ENCODE data around the gene ECSIT.

ECSIT gene

DNA sequence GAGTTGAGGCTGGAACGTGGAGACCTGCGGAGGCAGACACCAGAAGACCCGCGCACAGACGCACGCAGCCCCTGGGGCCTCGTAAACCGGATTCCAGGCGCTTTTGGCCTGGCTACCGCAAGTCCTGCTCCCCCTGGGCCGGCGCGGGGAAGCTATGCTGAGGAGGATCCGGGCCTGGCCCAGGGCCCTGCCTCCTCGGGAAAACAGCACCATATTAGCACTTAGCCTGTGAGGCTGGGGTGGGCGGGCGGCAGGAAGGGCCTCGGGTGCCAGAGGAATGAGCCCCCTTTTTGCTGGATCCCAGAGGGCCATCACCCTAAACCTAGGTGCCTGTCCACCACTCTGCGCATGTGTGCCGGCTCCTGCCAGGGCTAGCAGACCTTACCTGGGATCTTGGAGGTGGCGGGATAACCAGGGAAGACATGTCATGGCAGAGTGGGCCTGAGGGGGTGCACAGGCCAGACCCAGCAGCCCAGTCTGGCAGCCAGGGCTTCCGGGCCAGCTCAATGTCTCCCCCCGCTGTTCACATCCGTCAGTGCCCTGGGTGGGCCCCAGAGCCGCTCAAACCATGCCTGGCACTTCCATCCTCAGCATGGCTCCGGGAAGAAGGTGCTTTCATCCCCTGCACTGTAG lies 22.8 kb upstream of the ECSIT start:
- DNase-seq (ENCODE audit: low read depth, low spot score) = no peak

DNA sequence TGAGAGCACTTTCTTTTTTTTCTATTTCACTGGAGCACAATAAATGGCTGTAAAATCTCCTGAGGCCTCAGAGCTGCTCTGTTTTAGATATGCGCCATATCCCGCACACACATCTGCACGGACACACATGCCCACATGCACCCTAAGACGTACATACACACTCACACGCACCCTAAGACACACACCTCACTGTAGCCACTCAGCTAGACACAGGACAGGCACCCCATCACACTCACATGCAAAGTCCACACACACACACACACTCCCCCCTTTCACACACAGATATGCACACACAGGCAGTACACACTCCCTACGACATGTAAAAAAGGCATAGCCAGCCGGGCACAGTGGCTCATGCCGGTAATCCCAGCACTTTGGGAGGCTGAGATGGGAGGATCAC lies 21.3 kb upstream of the ECSIT start:
- DNase-seq (ENCODE audit: low read depth, low spot score) = no peak

DNA sequence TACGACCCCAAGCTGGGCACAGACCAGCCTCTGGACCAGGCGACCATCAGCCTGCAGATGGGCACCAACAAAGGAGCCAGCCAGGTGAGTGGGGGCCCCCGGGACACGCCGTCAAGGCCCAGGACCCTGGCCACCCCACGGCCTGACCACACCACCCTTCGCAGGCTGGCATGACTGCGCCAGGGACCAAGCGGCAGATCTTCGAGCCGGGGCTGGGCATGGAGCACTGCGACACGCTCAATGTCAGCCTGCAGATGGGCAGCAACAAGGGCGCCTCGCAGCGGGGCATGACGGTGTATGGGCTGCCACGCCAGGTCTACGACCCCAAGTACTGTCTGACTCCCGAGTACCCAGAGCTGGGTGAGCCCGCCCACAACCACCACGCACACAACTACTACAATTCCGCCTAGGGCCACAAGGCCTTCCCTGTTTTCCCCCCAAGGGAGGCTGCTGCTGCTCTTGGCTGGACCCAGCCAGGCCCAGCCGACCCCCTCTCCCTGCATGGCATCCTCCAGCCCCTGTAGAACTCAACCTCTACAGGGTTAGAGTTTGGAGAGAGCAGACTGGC lies 20.5 kb upstream of the ECSIT start:
- DNase-seq (ENCODE audit: low read depth, low spot score) = no peak

DNA sequence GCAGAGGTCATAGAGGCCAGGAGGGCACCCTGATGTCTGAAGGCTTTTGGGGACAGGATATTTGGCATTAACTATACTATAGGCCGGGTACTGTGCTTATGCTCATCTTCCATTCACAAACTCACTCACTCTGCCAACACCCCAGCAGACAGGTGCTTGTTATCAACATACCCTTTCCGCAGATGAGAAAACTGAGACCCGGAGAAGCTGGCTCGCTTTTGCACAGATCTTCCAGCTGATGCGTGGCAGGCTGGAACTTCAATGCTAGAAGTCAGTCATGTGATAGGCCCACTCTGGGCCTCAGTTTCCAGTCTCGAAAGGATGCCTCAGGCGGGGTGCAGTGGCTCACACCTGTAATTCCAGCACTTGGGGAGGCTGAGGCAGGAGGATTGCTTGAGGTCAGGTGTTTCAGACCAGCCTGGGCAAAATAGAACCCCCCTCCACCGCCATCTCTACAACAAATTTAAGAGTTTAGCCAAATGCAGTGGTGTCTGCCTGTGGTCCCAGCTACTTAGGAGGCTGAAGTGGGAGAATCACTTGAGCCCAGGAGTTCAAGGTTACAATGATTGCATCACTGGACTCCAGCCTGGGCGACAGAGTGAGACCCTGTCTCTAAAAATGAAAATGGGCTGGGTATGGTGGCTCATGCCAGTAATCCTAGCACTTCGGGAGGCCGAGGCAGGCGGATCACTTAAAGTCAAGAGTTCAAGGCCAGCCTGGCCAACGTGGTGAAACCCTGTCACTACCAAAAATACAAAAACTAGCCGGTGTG lies 19.2 kb upstream of the ECSIT start:
- DNase-seq (ENCODE audit: low read depth, low spot score) = no peak

DNA sequence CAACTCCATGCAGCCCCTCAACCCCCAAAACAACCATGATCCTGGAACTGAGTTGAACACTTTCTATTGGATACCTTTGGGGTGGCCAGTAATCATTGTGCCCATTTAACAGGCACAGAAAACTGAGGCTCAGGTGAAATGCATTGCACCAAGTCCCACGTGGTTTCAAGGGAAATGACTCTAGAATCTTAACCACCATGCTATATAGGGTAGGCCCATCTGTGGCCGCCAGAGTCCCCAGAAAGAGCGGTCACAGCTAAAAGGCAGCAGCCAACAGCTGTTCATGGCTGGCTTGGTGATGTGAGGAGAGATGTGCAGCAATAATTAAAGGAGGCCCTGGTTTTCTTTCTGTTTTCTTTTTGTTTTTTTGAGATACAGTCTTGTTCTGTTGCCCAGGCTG lies 12.3 kb upstream of the ECSIT start:
- DNase-seq (ENCODE audit: low read depth, low spot score) = no peak

DNA sequence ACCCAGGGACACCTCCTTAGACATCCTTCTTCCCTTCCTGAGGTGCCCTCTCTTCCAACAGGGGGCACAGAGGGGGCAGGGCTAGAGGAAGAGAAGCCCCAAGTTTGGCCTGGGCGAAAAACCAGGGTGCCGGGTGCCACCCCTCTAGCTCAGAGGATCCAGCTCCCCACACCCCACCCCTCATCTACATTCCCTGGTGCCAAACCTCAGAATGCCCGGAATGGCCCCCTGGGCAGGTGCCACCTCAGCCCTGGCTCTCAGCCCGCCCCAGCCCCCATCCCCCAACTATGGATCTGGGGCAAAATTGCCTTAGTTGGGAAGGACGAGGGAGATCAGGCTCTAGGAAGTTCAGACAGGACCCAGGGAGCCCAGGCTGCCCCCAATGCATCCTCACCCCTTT lies 11.7 kb upstream of the ECSIT start:
- DNase-seq (ENCODE audit: low read depth, low spot score) = no peak

DNA sequence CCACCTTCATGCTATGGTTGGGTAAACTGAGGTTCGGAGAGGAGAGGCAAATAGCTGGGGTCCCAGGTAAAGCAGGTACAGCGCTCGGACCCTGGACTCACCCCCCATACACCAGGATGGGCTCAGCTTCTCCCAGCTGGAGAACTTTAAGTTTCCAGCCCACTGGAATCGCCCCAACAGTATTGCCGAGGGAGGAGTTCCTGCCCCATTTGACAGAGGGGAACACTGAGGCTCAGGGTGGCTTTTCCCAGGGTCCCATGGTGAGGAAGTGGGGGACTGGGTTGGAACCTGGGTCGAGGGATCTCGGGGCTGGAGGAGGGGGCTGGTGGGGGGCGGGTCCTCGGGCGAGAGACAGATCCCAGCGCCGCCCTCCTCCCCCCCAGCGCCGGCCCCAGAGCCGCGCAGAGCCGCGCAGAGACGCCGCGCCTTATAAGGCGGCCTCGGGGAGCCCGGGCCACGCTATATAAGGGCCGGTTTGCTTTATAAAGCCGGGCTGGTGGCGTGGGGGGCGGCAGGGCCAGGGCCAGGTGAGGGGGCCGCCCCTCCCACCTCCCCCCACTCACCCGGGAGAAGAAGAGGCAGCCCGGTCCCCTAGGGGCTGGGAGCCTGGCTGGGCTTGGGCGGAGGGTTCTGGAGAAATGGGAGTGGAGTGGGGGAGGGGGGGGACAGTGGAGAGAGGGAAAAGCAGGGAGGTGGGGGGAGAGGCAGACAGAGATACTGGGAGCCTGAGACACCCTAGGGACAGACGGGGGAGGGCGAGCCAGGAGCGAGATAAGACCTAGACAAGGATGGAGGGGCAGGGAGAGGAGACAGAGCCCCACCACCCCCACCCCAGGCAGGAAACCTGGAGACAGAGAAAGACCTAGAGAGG lies 10.8 kb upstream of the ECSIT start:
- no peak for DNase-seq (ENCODE audit: low read depth, low spot score)

DNA sequence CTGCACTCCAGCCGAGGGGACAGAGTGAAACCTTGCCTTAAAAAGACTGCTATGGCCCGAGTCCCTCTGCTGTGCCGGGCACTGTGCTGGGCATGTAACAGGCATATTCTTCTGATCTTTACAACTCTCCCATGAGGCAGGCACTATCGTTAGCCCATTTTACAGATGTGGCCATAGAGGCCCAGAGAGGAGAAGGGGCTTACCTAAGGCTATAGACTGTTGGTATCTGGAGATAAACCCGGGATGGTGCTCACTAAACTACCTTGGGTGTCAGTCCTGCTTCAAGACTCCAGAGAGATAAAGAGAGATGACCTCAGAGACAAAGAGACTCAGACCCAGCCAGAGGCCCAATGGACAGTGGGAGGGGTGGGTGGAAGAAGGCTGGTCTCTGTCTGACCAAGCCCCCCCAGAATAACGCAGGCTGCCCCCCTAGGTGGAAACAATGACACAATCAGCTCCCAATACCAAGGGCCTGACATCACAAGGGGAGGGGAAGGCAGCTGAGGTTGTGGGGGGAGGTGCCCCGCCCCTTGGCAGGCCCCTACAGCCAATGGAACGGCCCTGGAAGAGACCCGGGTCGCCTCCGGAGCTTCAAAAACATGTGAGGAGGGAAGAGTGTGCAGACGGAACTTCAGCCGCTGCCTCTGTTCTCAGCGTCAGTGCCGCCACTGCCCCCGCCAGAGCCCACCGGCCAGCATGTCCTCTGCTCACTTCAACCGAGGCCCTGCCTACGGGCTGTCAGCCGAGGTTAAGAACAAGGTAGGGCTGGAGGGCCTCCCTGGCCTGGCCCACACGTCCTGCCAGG lies 9.5 kb upstream of the ECSIT start, which contains the start of gene CNN1:
TSS of gene CNN1 (plus strand) at position 620 of the 805 bp plus-strand sequence. CDS start at position 697, 77 bp downstream.
- DNase-seq (ENCODE audit: low read depth, low spot score) = no peak

DNA sequence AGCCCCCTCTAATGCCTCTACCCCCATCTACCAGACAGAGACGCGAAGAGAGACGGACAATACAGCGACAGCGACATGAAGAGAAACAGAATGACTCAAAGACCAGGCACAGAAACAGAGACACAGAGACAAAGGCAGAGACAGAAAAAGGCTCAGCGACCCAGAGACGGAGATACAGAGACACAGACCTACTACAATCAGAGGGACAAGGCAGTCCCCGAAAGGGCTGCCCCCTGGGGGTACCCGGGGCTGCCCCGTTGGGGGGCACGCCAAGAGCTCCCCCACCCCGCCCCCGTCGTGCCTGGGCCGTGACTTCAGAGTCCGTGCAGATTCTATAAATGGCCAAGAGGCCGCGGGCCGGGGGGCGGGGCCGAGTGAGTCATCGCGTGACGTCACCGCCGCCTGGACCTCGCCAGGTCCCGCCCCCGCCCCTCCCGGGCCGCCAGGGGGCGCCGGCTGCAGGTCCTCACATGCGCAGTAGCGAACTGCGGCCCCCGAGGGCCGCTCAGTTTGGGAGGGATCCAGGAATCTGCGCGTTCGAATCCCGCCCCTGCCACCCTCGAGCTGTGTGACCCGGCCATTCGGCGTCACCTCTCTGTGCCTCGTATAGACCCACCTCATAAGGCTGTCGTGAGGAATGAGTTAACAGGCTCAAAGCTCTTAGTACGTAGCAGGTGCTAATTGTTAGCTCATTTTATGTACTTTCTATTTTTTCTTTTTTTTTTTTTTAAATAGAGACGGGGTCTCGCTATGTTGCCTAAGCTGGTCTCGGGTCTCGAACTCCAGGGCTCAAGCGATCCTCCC lies 7.1 kb upstream of the ECSIT start:
- DNase-seq (ENCODE audit: low read depth, low spot score) = peak; percentile 67

DNA sequence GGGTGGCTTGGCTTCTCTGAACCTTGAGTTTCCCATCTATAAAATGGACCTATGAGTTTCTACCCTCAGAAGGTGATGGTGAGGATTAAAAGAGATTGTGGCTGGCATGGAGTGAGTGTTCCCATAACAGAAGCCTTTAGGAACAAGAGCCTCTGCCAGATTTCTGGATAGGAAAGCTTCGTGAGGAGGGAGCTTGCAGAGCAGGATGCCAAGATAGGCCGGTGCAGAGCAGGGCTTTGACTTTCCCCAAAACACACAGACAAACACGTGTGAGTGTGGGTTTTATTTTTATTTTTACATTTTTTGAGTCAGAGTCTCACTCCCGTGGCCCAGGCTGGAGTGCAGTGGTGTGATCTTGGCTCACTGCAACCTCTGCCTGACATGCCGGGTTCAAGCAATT lies 6.0 kb upstream of the ECSIT start:
- DNase-seq (ENCODE audit: low read depth, low spot score) = no peak

DNA sequence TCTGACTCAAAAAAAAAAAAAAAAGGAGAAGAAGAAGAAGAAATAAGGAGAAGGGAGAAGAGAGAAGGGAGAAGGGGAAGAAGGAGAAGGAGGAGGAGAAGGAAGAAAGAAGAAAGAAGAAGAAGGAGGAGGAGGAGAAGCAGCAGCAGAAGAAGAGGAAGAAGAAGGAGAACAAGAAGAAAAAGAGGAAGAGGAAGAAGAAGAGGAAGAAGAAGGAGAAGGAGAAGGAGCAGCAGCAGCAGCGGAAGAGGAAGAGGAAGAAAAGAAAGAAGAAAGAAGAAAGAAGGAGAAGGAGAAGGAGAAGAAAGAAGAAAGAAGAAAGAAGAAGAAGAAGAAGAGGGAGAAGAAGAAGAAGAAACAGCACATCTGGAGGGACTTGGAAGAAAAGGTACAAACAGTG lies 5.6 kb upstream of the ECSIT start:
- no peak for DNase-seq (ENCODE audit: low read depth, low spot score)

DNA sequence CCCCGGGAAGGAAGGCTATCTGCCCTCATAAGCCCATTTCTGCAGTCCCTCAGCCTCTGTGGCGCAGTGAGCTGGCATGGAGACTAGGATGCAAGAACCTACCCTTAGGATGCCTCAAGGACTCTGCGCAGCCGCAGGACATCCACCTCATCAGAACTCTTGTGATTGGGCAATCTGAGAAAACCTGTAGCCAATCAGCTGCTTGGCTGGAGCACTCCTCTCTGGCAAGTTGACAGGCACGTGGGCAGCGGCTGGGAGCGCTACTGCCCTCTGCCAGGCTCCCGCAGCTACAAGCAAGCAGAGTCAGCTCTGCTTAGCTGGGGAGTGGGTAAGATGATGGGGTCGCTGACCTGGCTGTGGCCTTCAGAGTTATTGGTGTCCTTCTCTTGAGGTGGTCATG lies 1.5 kb upstream of the ECSIT start:
- DNase-seq (ENCODE audit: low read depth, low spot score) = no peak

DNA sequence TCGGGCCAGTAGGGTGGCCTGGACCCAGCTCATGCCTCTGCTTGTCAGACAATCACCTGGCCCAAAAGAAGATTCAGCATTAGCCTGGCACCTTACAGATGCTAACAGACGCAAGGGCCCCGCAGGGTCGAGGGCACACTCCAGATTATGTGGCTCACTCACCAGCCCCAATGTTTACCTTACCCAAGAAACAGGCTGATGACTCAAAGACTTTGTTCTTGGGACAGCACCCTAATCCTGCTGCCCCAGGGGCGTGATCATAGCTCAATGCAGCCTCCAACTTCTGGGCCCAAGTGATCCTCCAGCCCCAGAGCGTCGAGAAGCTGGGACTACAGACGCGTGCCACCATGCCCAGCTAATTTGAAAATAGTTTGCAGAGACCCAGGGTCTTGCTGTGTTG lies 9.8 kb downstream of the ECSIT start:
- no peak for DNase-seq (ENCODE audit: low read depth, low spot score)

DNA sequence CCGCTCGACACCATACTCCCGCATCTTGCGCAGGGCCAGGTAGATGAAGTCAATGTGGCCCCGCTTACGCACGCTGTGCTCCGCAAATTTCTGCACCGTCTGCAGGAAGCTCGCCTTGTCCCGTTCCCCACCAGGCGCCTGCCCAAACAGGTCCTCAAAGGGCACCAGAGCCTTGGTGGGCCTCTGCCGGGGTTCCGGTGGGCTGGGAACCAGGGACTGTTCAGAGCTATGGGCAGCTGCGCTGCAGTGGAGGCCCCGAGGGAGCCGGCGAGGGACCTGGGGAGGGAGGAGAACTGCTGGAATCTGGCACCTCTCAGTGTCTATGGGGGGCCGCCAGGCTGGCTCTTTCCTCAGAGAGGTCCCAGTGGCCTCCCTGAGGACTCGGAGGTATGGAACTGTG lies 15.0 kb downstream of the ECSIT start:
- DNase-seq (ENCODE audit: low read depth, low spot score) = no peak

DNA sequence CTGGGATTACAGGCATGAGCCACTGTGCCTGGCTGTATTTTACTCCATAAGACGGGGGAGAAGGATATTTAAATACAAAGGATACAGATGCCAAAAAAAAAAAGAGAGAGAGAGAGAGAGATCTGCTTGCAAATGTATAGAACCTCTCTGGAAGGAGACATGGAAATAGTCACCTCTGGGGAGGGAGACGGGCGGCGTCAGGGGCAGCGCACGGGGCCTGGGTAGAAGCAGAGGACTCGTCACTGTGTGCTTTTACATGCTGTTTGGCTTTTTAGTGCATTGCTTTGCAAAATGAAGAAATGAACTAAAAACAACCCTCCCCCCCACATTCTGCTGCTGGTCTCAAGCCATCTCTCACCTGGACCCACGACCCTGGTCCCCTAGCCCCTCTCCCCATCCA lies 18.5 kb downstream of the ECSIT start:
- no peak for DNase-seq (ENCODE audit: low read depth, low spot score)

DNA sequence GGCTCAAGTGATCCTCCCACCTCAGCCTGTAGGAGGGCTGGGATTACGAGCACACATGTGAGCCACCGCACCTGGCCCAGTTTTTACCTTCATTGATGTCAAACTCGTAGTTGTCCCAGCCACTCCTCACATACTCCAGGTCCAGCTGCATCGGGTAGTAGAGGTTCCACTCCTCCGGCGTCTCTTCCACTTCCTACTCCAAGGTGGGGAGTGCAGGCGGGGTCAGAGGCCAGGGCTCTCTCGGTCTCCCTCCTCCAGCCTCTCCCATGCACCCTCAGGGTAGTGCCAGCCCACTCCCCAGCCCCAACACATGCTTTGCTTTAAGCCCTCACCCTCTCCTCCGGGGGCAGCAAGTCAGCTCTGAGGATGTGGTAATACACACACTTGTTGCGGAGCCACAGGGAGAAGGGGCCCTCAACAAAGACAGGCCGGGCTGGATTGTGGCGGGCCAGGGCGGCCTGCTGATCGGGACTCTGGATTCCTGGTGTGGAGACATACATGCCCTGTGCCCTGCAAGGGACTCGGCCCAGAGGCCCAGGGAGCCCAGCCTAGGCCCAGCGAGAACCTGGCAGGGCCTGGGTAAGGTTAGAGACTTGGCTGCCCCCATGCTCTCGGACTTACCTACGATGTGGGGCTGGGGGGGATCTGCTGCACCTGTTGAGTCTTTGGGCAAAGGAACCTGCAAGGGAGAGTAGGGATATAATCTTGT lies 21.4 kb downstream of the ECSIT start:
- no peak for DNase-seq (ENCODE audit: low read depth, low spot score)

DNA sequence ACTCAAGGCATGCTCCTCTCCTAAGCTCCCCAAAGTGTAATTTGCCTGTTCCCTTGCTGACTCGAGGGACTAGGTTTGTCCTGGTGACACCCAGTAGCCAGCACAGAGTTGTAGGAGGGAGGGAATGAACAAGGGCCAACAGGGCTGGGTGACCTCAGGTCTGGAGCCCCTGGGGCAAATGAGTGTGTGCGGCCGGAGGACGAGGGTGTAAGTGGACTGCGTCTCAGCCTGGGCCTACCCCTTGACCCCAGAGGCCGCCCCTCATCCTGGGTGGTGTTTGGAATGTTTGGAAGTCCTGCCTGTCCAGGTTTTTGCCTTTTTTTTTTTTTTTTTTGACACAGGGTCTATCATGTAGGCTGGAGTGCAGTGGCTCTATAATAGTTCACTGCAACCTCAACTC lies 22.0 kb downstream of the ECSIT start:
- no peak for DNase-seq (ENCODE audit: low read depth, low spot score)

DNA sequence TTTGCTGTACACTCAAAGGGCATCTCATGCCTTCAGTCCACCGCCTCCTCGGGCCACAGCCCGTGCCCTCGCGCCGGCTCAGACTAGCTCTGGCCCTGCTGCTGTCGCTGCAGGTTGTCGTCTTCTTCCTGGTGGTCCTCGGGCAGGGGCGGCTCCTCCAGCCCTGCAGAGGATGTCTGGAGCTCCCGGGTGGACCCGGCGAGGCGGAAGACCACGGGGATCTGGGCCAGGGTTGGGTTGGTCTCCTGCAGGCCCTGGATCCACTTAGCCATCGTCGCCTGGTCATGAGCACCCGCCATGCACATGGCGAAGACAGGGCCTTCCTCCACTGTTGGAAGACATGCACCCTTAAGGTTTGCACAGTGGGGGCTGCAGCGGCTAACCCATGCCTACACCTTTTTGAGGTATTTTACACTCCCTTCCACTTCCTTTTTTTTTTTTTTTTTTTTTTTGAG lies 22.8 kb downstream of the ECSIT start:
- no peak for DNase-seq (ENCODE audit: low read depth, low spot score)

DNA sequence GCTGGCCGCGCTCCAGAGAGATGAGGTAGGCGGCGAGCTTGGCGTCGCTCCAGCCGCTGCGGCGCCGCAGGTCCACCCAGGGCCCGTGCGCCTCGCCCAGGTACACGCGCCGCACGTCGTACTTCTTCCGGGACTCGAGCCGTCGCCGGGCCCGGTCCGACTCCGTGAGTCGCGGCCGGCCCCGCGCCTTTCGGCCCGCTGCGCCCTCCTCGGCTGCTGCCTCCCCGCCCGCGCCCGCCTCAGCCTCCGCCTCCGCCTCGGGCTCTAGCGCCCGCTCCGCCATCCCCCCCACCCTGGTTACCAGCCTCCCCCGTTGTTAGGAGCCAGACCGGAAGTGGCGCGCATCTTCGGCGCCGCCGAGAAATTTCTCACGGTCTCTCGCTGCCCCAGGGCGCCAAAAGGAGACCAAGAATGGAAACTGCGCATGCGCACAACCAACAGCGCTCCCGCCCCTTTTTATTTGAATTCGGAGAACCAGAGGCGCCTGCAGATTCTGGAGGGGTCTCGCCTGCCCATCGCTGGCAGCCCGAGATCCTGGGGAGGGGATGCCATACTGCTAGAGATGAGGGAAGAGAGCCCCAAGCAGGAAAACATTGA lies 23.3 kb downstream of the ECSIT start, which contains the start of gene ZNF653:
TSS of gene ZNF653 (minus strand) at position 336 of the 597 bp plus-strand sequence. CDS start at position 283, 53 bp downstream.
- peak; percentile 90 for DNase-seq (ENCODE audit: low read depth, low spot score)
